GM10847 (cell line): ENCODE results near the gene RNF208.

Source experiments
- POLR2A ChIP-seq: IDR thresholded peaks from 2 replicates; pipeline ENCODE4 v1.6.1; 2011; ENCODE audit not compliant: insufficient read length; ENCODE audit errors: extremely low read depth

The RNF208 gene

DNA sequence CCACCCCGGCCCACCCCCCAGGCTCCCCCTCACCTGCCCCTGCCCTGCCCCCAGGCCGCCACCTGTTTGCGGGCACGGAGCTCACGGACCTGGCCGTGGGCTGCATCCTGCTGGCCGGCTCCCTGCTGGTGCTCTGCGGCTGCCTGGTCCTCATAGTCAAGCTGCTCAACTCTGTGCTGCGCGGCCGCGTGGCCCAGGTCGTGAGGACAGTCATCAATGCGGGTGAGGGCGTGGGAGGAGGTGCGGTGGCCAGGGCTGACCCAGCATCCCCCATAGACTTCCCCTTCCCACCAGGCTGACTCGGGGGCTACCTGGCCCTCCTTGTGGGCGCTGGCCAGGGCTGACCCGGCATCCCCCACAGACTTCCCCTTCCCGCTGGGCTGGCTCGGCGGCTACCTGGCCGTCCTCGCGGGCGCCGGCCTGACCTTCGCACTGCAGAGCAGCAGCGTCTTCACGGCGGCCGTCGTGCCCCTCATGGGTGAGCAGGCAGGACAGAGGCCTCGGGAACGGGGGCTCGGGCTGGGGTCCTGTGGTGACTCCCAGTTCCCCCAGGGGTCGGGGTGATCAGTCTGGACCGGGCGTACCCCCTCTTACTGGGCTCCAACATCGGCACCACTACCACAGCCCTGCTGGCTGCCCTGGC is 12.1 kb upstream of the RNF208 start:
- no peak for TF ChIP-seq POLR2A

DNA sequence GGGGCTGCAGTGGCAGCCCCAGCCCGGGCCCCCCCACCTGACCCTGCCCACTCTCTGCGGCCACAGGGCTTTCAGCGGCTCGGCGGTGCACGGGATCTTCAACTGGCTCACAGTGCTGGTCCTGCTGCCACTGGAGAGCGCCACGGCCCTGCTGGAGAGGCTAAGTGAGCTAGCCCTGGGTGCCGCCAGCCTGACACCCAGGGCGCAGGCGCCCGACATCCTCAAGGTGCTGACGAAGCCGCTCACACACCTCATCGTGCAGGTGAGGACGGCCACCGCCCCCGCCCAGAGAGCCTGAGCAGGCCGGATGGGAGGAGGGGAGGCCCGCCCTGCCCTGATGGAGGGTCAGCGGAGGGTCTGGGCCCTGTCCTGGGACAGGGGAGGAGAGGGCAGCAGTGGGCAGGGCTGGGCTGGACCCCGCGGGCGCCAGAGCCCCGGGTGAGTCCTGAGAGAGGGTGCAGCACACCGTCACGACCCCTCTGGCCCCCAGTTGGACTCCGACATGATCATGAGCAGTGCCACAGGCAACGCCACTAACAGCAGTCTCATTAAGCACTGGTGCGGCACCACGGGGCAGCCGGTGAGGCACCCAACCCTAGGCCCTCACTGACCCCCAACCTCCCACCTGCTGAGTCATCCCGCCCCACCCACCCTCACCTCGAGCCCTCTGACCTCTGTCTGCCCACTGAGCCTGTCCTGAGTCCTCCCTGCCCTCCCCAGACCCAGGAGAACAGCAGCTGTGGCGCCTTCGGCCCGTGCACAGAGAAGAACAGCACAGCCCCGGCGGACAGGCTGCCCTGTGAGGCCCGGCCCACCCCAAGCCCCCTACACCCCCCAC is 11.3 kb upstream of the RNF208 start:
- TF ChIP-seq POLR2A = no peak

DNA sequence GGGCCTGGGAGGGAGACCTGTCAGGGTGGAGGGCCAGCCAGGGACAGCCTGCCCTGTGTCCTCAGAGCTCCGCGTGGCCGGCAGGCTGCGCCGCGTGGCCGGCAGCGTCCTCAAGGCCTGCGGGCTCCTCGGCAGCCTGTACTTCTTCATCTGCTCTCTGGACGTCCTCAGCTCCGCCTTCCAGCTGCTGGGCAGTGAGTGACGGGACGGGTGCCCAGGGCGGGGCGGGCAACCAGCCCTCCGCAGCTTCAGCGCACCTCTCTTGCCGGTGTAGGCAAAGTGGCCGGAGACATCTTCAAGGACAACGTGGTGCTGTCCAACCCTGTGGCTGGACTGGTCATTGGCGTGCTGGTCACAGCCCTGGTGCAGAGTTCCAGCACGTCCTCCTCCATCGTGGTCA is 10.5 kb upstream of the RNF208 start:
- TF ChIP-seq POLR2A = no peak

DNA sequence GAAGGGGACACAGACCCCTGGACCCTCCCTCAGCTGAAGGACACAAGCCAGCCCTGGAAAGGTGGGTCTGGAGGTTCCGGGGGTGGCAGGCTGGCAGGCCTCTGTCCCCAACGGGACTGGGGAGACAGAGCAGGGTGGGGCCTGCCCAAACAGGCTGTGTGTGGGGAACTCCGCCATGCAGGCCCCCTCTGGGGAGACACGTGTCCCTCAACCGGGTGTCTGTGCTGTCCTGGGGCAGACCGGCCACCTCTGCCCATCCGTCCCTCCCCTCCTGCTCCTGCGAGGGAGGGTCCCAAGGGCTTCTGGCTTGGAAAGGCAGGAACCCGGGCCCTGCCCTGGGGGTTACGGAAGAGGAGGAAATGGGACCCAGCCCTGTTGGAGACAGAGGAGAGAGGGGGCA is 10.1 kb upstream of the RNF208 start:
- no peak for TF ChIP-seq POLR2A

DNA sequence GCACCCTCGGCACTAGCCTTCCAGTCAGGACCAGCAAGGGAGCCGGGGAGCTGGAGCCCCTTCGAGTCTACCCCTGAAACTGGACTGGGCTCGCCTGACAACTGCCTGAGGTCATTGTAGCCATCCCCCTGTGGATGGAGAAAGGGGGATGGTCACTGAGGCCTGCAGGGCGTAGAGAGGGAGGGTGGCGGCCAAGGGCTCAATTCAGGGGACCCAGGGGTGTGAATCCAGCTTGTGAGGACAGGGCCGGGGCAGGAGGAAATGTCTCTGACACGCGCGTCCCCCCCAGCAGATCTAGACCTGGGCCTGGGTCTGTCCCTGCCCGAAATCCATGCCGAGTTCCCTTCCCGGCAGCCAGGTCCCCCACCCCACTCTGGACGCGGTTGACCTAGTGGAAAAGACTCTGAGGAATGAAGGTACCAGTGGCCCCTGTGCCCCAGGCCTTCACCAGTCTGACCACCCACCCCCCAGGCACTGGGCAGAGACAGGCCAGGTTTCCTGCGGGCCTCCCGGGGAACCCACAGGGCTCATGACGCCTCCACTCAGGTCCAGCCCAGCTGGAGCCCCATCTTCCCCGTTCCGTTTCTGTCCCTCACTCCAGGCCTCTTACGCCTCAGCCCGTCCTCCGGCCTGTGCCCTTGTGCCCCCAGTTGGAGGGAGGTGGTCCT is 9.5 kb upstream of the RNF208 start:
- TF ChIP-seq POLR2A = no peak

DNA sequence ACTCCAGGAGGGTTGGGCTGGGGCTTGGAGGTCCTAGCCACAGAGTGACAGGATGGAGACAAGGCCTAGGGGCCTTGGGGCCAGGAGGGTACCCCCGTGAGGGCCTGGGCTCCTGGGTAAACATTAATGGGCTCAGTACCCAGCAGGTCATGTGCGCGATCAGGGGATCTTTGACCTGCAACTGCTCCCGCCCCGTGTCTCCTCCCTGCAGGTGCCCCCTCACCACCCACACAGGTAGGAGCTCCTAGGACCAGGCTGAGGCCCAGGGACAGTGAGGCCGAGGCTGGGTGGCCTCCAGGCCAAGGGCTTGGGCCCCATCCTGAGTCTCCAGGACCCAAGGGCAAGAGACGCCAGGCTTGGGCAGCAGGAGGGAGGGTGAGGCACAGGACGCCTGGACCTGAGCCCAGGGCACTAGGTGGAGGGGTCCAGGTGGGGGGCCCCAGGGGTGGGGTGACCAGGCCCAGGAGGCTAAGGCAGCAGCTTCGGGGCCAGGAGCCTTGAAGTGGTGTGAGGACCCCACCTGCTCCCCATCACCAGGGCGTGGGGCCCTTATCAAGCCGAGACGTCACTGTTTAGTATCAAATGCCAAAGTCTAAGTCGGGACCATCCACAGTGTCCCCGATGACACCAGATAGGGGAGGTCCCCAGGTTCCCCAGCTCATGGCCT is 8.8 kb upstream of the RNF208 start, which contains the start of gene SLC34A3:
TSS of gene SLC34A3 (plus strand) at position 197 of the 667 bp plus-strand sequence. CDS start 802 bp downstream, outside the sequence.
- TF ChIP-seq POLR2A = no peak

DNA sequence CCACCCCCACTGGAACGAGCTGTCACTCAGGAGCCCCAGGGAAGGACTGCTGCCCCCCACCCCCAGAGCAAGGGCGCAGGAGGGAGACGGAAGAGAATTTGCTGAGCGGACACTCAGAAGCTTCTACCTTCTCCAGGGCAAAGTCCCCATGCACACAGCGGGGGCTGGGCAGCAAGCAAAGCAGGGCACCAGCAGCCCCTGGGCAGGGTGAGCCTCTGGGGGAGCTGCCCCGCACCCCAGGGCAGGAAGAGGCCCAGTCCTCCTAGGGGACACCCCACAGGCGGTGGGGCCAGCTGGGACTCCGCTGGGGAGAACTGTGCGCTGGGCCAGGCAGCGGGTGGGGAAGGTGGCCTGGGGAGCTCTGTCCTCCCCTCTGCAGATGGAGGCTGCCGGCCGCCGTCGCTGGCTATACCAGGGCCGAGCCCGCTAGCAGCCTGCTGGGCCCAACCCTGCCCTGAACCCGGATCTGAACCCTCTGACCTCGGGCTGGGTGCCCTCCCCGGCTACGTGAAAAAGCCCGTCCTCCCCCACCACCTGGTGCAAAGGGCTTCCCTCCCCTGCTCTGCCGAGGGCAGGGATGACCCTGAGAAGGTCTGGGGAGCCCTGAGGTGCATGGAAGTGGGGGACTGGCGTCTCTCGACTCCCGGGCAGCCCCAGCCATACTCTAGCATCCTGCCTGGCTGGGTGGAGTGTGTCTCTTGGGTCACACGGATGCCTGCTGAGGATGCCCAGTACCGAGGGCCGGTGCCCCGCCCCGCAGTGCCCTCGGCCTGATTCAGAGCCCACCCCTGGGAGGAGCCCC is 8.1 kb upstream of the RNF208 start:
- TF ChIP-seq POLR2A = no peak

DNA sequence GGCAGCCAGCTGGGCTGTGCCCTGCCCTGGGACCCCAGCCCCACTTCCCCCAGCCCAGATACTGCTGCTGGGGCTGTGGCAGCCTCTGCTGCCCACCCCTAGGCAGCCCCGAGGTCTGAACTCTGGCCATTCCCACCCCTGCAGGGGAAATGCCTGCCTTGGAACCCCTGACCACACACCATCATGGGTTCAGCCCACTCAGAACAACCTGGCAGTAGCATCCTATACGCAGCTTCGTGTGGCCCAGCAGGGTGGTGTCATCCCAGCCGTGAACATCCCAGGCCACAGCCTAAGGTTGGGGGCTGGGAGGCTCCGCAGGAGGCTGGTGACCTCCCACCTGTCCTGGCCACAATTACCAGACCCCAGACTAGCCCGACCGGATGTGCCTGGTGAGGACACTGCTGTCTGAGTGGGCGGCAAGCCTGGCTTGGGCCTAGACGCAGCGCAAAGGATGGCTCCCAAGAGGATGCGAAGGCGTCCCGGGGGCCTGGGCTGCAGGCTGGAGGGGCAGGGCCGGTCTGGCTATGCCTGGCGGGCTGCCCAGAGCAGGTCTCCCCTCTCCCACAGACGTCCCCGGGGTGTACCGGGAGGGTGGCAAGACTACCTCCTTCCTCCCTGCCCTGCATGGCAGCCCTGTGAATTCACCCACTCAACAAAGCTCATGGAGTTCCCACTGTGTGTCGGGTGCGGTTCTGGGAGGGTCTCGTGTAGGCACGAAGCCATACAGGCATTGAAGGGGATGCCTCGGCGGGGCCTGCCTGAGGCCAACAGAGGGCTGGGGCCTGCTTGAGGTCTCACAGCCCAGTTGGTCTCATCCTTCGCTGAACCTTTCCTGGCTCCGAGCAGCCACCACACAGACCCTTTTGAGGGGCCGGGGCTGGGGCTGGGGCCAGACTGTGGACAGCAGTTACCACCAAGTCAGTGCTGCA is 7.2 kb upstream of the RNF208 start:
- no peak for TF ChIP-seq POLR2A

DNA sequence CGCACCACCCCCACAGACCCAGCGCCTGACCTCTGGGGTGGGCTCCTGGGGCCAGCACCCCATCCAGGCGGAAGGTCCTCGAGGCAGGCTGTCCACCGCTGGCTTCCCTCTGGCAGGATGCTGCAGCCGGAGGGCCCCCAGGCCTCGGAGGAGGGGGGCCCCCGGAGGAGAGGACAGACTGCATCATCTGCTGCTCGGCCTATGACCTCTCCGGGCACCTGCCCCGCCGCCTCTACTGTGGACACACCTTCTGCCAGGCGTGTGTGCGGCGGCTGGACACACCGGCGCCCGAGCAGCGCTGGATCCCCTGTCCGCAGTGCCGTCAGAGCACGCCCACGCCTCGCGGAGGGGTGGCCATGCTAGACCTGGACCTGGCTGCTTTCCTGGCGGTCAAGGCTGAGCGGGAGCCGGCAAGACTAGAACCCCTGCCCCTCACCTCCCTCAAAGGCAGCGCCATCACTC is 6.5 kb upstream of the RNF208 start:
- no peak for TF ChIP-seq POLR2A

DNA sequence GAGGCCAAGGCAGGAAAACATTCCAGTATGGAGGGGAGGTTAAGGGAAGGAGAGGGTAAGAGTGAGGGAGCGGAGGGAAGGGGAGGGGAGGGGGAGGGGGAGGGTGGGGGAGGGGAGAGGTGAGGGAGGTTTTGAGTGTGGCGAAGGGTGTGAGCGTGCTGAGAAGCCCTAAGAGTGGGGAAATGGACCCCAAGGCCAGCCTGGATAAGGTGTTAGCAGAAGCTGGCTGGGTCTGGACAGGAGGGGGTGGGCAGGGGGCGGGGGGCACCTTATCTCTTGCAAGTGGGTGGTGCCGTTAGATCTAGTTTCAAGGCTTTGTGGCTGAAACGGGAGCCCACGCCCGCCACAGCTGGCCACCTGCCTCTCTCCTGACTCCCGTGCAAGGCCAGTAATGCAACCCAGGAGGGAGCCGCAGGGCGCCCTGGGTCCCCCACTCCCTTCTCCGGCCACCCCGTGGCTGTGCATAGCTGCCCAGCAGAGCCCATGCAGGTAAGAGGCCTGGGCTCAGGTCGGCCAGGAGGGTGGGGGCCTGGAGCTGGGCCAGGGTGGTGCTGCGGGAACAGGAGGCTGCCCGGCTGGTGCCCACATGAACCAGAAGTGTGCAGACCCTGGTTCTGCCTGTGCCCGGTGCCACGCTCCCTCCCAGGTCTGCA is 5.9 kb upstream of the RNF208 start:
- TF ChIP-seq POLR2A = no peak

DNA sequence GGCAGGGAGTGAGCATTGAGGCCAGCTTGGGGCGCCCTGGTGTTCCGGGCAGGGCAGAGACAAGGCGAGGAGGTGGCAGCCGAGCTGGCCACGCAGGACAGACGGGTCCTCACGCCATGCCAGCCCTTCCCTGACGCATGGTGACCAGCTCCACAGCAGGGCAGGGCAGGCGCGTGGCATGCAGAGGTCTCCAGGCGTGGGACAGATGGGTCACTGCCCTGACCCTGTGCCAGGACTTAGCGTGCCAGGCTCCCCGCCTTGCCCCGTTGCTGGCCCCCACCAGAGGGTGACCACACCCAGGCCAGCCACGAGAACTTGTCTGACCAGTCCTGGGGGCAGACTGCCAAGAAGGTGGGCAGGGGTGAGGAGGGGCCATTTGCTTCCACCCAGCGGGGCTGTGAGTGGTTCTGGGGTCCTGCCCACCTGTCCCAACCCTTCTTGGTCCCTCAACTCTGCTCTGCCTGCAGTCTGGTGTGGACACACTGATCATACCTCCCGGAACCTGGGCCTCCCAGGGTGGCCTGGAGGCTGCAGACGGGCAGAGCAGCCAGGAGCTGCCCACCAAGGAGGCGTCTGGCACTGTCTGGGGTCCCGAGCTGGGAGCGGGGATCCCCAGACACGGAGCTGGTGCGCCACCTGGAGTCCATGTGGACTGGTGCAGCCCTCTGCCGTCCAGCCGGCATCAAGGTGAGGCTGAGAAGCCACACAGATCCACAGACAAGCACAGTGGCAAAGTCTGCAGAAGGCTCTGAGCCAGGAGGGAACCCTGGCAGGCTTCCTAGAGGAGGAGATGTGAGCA is 5.2 kb upstream of the RNF208 start, which contains the start of gene RNF224:
TSS of gene RNF224 (plus strand) at position 449 of the 799 bp plus-strand sequence. CDS start 834 bp downstream, outside the sequence.
- TF ChIP-seq POLR2A = no peak
